ENCODE results near the gene TLN1.

- TF ChIP-seq CTCF (IDR thresholded peaks at IDR 0.05) (no peak), POLR2A (IDR thresholded peaks at IDR 0.05; ENCODE audit: low read length) (no peak), EP300 (IDR thresholded peaks at IDR 0.05) (no peak), RNF2 (IDR thresholded peaks at IDR 0.05; ENCODE audit: borderline replicate concordance, low read depth) (no peak), RFX5 (IDR thresholded peaks at IDR 0.05) (no peak), CEBPB (IDR thresholded peaks at IDR 0.05) (no peak), PHF8 (IDR thresholded peaks at IDR 0.05; ENCODE audit: borderline replicate concordance, low read depth) (no peak), POLR2AphosphoS2 (conservative IDR thresholded peaks at IDR 0.05; ENCODE audit: low read length) (no peak), HDAC2 (IDR thresholded peaks at IDR 0.05) (no peak), CHD2 (IDR thresholded peaks at IDR 0.05; ENCODE audit: low read length, partially characterized antibody) (no peak)
- TF ChIP-seq, protein P1, sequence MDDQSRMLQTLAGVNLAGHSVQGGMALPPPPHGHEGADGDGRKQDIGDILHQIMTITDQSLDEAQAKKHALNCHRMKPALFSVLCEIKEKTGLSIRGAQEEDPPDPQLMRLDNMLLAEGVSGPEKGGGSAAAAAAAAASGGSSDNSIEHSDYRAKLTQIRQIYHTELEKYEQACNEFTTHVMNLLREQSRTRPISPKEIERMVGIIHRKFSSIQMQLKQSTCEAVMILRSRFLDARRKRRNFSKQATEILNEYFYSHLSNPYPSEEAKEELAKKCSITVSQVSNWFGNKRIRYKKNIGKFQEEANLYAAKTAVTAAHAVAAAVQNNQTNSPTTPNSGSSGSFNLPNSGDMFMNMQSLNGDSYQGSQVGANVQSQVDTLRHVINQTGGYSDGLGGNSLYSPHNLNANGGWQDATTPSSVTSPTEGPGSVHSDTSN (IDR thresholded peaks at IDR 0.05): no peak
Measured at GRCh38 chr9:35691334-35691650, 40.7 kb downstream of the TLN1 start.

Measured in A549 (cell line).